AG04449 (cell line): ENCODE measurements around the gene FGF19.

ENCODE experiments used
- CTCF ChIA-PET: fragments of 350-600 bp; formaldehyde crosslinking; extraction: SDS; loops from one replicate; lab custom pipeline; 2021; ENCODE audit warnings: antibody characterized with exemption; lab: Yijun Ruan, JAX
- POLR2A ChIA-PET: fragments of 400-600, 350-600 bp; formaldehyde crosslinking; extraction: SDS; loops from one replicate; lab custom pipeline; 2020; ENCODE audit warnings: antibody characterized with exemption, inconsistent platforms; lab: Yijun Ruan, JAX
- DNase-seq: peaks from one replicate; pipeline ENCODE4 v3.0.0-alpha.2; 2010; ENCODE audit warnings: low read depth, low spot score
- H3K4me3 ChIP-seq: 2 replicates; pipeline ENCODE4 v1.5.1; 2011; ENCODE audit warnings: low read depth, mild to moderate bottlenecking, control low read depth, low read length
- TF ChIP-seq, protein P1 (sequence below): IDR thresholded peaks from one replicate; pipeline ENCODE4 v1.5.1; 2011; ENCODE audit warnings: mild to moderate bottlenecking, moderate library complexity, low read length, control low read depth, inconsistent platforms; ENCODE audit not compliant: insufficient read depth; ENCODE audit errors: missing control alignments

The FGF19 gene

DNA sequence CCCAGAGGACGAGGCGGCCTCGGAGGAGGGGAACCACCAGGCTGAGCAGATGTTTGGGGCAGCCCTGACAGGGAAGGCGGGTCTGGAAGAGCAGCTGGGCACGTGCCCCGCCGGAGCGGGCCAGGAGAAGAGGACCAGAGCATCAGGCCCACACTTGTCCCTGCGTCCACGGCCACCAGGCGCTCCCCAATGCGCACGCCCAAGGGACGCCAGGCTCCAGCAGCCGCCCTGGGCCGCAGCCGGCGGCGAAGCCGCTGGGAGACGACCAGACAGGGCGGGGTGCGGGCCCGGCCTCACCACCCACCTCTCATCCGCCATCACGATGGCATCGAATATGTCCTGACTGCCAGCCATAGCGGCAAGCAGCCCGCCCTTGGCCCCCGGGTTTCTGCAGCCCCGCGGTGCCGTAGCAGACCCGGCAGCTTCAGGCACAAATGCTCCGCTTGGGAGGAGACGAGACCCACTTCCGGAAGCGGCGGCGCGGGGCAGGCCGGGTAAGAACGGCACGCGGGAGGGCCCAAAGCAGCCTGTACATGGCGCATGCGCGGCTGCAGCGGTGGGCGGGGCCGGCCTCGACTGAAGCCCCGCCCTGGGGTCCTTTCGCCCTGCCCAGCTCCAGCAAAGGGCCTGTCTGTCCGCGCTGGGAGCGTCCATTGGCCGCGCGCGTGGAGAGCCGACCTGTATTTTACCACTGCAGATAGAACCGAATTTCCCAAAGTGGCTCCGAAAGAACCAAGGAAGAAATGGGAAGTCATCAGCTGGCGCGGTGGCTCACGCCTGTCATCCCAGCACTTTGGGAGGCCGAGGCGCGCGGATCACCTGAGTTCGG is 28.7 kb downstream of the FGF19 start, which contains the start of gene LTO1:
Gene LTO1 (minus strand): TSS at position 468 of the 829 bp plus-strand sequence. CDS start 114 bp downstream, at position 354.
- TF ChIP-seq, protein P1, sequence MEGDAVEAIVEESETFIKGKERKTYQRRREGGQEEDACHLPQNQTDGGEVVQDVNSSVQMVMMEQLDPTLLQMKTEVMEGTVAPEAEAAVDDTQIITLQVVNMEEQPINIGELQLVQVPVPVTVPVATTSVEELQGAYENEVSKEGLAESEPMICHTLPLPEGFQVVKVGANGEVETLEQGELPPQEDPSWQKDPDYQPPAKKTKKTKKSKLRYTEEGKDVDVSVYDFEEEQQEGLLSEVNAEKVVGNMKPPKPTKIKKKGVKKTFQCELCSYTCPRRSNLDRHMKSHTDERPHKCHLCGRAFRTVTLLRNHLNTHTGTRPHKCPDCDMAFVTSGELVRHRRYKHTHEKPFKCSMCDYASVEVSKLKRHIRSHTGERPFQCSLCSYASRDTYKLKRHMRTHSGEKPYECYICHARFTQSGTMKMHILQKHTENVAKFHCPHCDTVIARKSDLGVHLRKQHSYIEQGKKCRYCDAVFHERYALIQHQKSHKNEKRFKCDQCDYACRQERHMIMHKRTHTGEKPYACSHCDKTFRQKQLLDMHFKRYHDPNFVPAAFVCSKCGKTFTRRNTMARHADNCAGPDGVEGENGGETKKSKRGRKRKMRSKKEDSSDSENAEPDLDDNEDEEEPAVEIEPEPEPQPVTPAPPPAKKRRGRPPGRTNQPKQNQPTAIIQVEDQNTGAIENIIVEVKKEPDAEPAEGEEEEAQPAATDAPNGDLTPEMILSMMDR: no peak
- peak within 1 kb of the TSS; percentile 97 for H3K4me3 ChIP-seq
- POLR2A ChIA-PET: interaction anchor here (0.6 to 1.7 kb wide), 7 partner anchors 19 to 557 kb away, joined by 3 to 6 read pairs (median 4); no protein-coding TSS in a partner anchor
- peak; percentile 63 for DNase-seq
- CTCF ChIA-PET: interaction anchor here (0.6 to 3.0 kb wide), 12 partner anchors 10 to 630 kb away, joined by 3 to 16 read pairs (median 4); no protein-coding TSS in a partner anchor

DNA sequence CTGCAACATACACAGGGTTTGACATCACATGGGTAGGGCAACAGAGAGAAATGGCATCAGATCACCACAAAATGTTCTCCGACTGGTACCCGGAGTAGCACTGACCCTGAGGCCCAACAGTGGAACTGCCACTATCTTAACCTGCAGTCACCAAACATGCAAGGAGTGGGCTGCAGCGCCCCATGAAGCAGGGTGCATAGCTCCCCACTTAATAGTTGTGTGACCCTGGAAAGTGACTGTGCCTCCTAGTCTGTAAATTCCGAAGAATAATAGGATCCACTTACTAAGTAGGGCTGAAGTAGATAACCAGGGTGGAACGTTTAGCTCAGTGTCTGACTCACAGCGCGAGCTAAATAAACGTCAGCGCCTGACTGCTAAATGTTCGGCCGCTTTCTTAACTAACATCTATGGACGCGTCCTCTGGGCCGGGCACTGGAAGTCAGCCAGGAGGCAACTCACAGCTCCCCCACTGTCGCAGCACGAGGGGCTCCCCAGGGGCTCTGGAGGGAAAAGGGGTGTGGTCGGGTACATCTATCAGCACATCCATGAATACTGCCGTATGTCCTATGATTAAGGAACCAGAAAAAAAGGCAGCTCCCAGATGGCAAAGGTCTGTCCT is 29.4 kb downstream of the FGF19 start:
- peak; percentile 53 for DNase-seq
- TF ChIP-seq, protein P1: no peak
- CTCF ChIA-PET: interaction anchor here (0.8 to 3.0 kb wide), 12 partner anchors 10 to 630 kb away, joined by 3 to 16 read pairs (median 4); no protein-coding TSS in a partner anchor
- peak overlapping the region; percentile 97 for H3K4me3 ChIP-seq
- POLR2A ChIA-PET: interaction anchor here (0.6 to 1.7 kb wide), 7 partner anchors 18 to 557 kb away, joined by 3 to 6 read pairs (median 4); no protein-coding TSS in a partner anchor

DNA sequence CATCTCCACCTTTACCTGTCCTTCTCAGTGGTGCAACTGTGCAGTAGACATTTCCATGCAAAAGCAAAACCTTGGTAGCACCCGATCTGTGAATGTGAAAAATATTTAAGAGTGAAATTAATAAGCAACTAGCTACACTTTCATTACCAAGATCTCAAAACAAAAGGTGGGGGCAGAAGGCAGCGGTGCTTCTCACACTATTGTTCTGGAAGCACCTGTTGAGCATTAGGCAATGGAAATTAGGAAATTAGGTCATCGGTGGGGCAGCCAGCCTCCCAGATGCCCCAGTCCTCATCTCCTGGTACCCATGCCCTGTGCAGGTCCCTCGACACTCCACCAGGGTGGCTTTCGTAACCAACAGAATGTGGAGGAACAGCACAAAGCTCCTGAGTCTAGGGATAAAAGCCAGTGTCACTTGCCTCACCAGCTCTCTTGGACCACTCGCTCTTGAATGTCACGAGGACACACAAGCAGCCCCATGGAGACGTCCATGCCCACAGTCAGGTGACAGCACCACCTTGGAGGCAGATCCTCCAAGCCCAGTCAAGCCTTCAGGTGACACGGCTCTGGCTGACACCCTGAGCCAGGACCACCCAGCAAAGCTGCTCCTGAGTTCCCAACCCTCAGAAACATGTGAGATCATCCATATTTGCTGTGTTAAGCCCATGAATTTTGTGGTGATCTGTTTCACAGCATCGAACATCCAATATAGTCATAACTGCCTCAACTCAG is 31.9 kb downstream of the FGF19 start:
- ChIA-PET POLR2A (no interaction called here), CTCF (interaction anchor here (0.6 to 5.6 kb wide), 12 partner anchors 13 to 582 kb away, joined by 3 to 188 read pairs (median 6); partner anchors contain the start of gene MYEOV)
- DNase-seq: no peak
- no peak overlapping the region for H3K4me3 ChIP-seq
- TF ChIP-seq, protein P1: no peak

DNA sequence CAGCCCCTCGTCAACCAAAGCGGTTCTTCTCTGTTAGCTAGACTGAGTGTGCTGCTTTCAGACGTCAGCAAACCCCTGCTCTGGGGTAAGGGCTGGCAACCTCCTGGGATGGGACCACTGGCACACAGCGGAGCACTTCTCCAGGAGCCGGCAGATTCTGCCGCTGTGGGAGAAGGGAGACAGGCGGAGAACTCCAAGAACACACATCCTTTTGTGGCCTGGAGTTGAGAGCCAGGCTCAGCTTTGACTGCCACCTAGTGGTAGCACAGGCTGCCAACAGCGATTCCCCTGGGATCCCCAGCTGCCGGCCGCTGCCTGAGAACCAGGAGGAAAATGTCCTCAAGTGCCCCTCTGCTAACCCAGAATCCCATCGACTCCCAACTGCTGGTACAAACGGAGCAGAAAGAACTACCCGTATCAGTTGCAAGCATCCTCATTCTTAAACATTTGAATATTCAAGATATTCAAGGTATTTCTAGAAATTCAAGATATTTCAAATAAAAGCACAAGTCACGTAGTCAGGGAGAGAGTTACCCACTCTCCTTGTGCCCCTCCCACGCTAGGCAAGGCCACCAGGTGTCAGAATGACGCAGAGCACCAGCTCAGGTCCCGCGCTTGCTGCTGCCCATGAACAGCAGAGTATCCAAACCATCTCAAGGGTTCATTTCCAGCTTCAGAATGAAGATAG is 33.5 kb downstream of the FGF19 start:
- CTCF ChIA-PET: interaction anchor here (0.5 to 5.6 kb wide), 23 partner anchors 11 to 658 kb away, joined by 3 to 188 read pairs (median 4); partner anchors contain the start of genes MYEOV and SMIM38
- POLR2A ChIA-PET: interaction anchor here (1.8 kb wide), 1 partner anchor 569 kb away, joined by 10 read pairs; no protein-coding TSS in a partner anchor
- no peak overlapping the region for H3K4me3 ChIP-seq
- TF ChIP-seq, protein P1: peak; percentile 96
- peak; percentile 31 for DNase-seq

DNA sequence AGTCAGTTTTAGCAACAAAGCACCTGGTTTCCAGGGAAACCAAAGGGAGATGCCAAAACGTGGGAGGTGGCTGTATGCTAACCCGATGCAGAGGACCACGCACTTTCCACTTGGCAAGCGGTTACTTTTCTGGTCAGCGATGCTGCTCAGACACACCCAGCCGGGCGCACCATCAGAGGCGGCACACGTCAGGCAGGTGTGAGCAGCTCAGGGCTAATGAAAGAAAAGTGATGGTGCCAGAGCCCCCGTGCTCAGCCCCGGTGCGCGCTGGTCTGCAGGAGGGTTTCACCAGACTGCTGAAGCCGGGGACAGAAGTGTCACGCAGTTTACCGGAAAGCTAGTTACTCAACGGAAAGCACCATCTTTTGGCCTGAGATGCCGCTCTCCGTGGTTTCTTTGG is 34.3 kb downstream of the FGF19 start:
- TF ChIP-seq, protein P1: no peak
- no peak for DNase-seq
- CTCF ChIA-PET: interaction anchor here (0.5 to 5.6 kb wide), 13 partner anchors 11 to 580 kb away, joined by 3 to 188 read pairs (median 9); partner anchors contain the start of gene MYEOV
- no peak overlapping the region for H3K4me3 ChIP-seq
- POLR2A ChIA-PET: interaction anchor here (1.8 kb wide), 1 partner anchor 568 kb away, joined by 10 read pairs; no protein-coding TSS in a partner anchor
